Activated naive CD4-positive, alpha-beta T cell (primary cell): ENCODE measurements around the gene ZKSCAN5.

Experiments
- DNase-seq, 4 experiments: peaks; one replicate each; lab custom pipeline; 2025; lab: John Stamatoyannopoulos, UW

Gene ZKSCAN5

GRCh38 chr7:99504603-99505323 lies at the start of gene ZKSCAN5:
Gene ZKSCAN5, plus strand, starts transcription at chr7:99504662. Its CDS starts 1,383 bp downstream, at chr7:99506045.
- peak; percentile 82 to 97 (median 92) for DNase-seq

GRCh38 chr7:99455874-99456273 lies 48.6 kb upstream of the ZKSCAN5 start:
- no peak for DNase-seq

GRCh38 chr7:99456288-99456687 lies 48.2 kb upstream of the ZKSCAN5 start:
- DNase-seq = no peak

- no peak for DNase-seq
Observed at GRCh38 chr7:99457050-99457649, 47.3 kb upstream of the ZKSCAN5 start.

GRCh38 chr7:99457650-99458493 lies 46.6 kb upstream of the ZKSCAN5 start:
- no peak for DNase-seq

GRCh38 chr7:99459087-99459486 lies 45.4 kb upstream of the ZKSCAN5 start:
- DNase-seq = peak in 1 of 4 experiments; percentile 7

GRCh38 chr7:99460651-99461050 lies 43.8 kb upstream of the ZKSCAN5 start:
- no peak for DNase-seq

- DNase-seq = no peak
Observed at GRCh38 chr7:99461221-99461620, 43.2 kb upstream of the ZKSCAN5 start.

GRCh38 chr7:99465421-99465768 lies 39.1 kb upstream of the ZKSCAN5 start:
- DNase-seq = no peak

- DNase-seq = no peak
Observed at GRCh38 chr7:99468336-99468918, 36.0 kb upstream of the ZKSCAN5 start.

GRCh38 chr7:99469381-99470065 lies 34.9 kb upstream of the ZKSCAN5 start:
- no peak for DNase-seq

GRCh38 chr7:99472561-99473314 lies 31.7 kb upstream of the ZKSCAN5 start, which contains the start of gene ZNF789:
Gene ZNF789, plus strand, starts transcription at chr7:99472890. Its CDS starts 3,567 bp downstream, at chr7:99476457.
- DNase-seq = peak; percentile 95 to 97 (median 96)

- DNase-seq = no peak
Observed at GRCh38 chr7:99473315-99473596, 31.2 kb upstream of the ZKSCAN5 start.

- DNase-seq = no peak
Observed at GRCh38 chr7:99476107-99476506, 28.4 kb upstream of the ZKSCAN5 start.

- no peak for DNase-seq
Observed at GRCh38 chr7:99478464-99479440, 25.7 kb upstream of the ZKSCAN5 start.

GRCh38 chr7:99485094-99485493 lies 19.4 kb upstream of the ZKSCAN5 start:
- no peak for DNase-seq

- no peak for DNase-seq
Observed at GRCh38 chr7:99489235-99489634, 15.2 kb upstream of the ZKSCAN5 start.

GRCh38 chr7:99490878-99491277 lies 13.6 kb upstream of the ZKSCAN5 start:
- no peak for DNase-seq

GRCh38 chr7:99493823-99494222 lies 10.6 kb upstream of the ZKSCAN5 start:
- no peak for DNase-seq
